Stimulated activated CD8-positive, alpha-beta memory T cell treated with anti-CD3 and anti-CD28 coated beads, Interleukin-7, amount 100 ng/mL, for 24 hours (primary cell): Measurements from ENCODE around the gene ZNF777.

Experiments used
- DNase-seq: peaks from one replicate; pipeline ENCODE4 v3.0.0-alpha.2; 2020; ENCODE audit warnings: low read depth

The ZNF777 gene

DNA sequence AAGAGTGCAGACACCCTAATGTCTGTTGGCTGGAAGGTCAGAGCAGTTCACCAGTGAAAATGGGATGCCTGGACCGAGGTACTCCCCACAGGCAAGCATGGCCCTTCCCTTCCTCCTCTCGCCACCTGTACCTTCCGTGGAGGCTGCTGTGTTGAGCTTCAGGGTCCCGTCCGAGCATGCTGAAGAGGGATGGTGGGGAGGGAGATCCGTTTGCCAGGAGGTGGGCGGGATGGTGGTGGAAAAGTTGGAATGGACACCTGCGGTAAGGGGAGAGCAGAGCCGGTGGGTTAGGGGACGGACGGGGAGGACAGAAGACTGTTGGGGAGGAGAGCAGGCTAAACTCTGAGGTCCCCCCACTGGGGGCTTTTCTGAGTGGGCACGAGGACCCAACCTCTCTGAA lies 15.9 kb upstream of the ZNF777 start:
- DNase-seq, result no peak

GRCh38 chr7:149475121-149476045 lies 14.5 kb upstream of the ZNF777 start:
- no peak for DNase-seq

DNA sequence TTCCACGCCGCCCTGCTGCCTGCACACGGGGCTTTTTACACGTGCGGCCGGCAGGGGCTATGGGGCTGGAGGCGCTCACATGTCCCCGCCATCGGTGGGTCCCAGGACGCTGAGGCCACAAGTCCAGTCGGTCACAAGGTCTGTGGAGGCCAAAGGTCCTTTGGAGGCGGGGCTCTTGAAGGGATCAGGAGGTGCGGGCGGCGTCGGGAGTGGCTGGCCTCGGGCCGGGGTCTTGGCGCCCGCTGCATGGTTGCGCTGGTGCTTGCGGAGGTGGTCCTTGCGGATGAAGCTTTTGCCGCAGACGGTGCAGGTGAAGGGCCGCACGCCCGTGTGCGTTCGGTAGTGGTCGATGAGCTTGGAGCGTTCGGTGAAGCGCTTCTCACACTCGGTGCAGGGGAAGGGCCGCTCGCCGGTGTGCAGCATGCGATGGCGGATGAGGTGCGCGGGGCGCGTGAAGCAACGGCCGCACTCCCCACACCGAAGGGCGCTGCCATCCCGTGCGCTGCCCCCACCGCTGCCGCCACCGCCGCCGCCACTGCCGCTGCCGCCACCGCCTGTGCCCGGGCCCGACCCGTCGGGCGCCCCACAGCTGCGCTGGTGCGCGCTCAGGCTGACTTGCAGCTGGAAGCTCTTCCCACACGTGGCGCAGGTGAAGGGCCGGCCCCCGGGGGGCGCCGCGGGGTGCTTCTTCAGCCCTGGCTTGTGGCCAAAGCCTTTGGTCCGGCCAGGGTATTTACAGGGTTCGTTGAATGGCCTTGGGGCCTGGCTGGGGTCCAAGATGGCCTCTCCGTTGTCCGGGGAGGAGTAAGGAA lies 13.7 kb upstream of the ZNF777 start:
- no peak for DNase-seq

GRCh38 chr7:149473251-149473650 lies 12.4 kb upstream of the ZNF777 start:
- DNase-seq, result no peak

DNA sequence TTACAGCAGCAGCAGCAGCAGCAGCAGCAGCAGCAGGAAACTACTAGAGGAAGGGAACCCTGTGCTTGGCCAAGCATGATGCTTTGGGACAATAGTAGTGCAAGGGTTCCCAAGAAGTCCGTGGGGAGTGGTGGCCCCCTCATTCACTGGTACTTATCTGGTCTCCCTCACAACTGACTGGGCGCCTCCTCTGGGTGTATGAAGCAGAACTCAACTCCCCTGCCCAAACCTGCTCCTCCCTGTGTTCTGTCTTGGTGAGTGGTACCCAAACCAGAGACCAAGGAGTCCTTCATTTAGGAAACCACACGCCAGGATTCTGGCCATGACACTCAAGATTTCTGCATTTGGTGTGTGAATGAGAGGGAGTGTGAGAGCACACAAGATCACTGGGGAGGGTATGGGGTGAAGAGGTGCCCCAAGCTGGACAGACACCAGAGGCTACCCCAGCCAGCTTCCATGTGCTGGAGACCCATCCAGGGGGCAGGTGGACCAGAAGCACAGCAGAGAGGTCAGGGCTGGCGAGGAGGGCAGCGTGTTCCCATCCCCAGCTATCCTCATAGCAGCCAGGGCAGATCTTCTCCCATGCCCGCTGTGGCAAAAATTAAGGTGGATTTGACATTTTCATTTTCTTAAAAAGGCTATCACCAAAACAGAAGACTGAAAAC lies 10.6 kb upstream of the ZNF777 start:
- no peak for DNase-seq

GRCh38 chr7:149469806-149470205 lies 8.9 kb upstream of the ZNF777 start:
- no peak for DNase-seq

GRCh38 chr7:149468208-149468607 lies 7.3 kb upstream of the ZNF777 start:
- DNase-seq, result no peak

- DNase-seq, result no peak
Measured at GRCh38 chr7:149467321-149467859, 6.5 kb upstream of the ZNF777 start.

DNA sequence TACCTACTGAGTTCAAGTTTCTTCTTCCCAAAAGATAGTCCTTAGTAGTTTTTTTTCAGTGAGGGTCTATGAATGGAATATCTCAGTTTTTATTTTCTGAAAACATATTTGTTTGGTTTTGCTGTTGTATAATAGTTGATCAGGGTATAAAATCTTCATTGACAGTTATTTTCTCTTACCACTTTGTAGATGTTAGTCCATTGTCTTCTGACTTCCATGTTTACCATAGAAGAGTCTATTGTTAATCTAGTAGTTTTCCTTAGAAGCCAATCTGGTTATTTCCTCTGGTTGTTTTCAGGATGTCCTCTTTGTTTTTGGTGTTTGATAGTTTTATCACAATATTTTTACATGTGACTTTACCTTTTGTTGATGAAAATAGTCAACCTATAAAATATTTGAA lies 5.5 kb upstream of the ZNF777 start:
- no peak for DNase-seq

GRCh38 chr7:149463500-149464161 lies 2.8 kb upstream of the ZNF777 start:
- DNase-seq, result no peak

DNA sequence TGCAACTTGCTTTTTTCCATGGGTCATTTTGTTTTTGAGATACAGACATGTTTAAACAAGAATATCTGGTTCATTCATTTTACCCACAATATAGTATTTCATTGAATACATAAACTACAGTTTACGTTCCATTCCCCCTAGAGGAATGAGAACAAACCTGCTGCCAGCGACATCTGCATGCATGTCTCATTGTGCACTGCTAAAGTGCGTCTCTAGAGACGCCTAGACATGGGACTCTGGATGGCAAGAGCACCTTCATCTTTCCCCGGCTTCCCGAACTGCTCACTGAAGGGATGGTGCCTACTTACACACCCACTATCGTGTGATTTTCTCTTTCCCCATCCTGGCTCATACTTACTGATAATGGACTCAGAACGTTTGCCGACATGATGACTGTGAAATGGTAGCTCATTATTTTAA lies 1.2 kb upstream of the ZNF777 start:
- DNase-seq, result no peak

- no peak for DNase-seq
Measured at GRCh38 chr7:149459540-149460452, 1.1 kb downstream of the ZNF777 start.

DNA sequence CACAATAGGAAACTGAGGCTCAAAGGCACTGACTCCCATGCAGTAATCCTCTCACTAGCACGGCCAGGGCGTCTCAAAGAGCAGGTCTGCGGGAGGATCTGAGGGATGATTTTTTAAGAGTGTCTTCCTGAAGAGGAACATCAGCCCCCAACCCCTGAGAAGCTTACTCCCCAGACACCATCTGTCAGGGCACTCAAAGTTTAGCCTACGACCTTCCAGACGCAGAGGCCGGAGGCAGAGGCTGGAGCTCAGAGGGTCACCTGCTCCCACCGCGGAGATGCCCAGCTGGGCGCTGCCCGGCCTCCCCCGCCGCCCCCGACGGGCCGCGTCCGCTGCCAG lies 1.7 kb downstream of the ZNF777 start:
- no peak for DNase-seq

- DNase-seq, result no peak
Measured at GRCh38 chr7:149458235-149458634, 2.6 kb downstream of the ZNF777 start.

- DNase-seq, result no peak
Measured at GRCh38 chr7:149457766-149458165, 3.1 kb downstream of the ZNF777 start.

- no peak for DNase-seq
Measured at GRCh38 chr7:149456506-149457421, 4.1 kb downstream of the ZNF777 start.

- no peak for DNase-seq
Measured at GRCh38 chr7:149455175-149455950, 5.5 kb downstream of the ZNF777 start.

- DNase-seq, result no peak
Measured at GRCh38 chr7:149454750-149455149, 6.1 kb downstream of the ZNF777 start.

- DNase-seq, result no peak
Measured at GRCh38 chr7:149454006-149454405, 6.9 kb downstream of the ZNF777 start.
